ENCODE measurements around the gene TTLL11.
A peak's percentile ranks its signal among the peaks of the same experiment; 100 is the strongest.

Gene TTLL11

GRCh38 chr9:122050167-122050566 is 42.9 kb downstream of the TTLL11 start:
- DNase-seq (ENCODE audit: low read depth): no peak
- no peak overlapping the region for H3K4me3 ChIP-seq (ENCODE audit: low read length)
- no peak for TF ChIP-seq CTCF (IDR thresholded peaks at IDR 0.05; ENCODE audit: insufficient read depth, low read depth, low read length, missing control alignments)

GRCh38 chr9:122042056-122042455 is 51.1 kb downstream of the TTLL11 start:
- H3K4me3 ChIP-seq (ENCODE audit: low read length): no peak overlapping the region
- no peak for TF ChIP-seq CTCF (IDR thresholded peaks at IDR 0.05; ENCODE audit: insufficient read depth, low read depth, low read length, missing control alignments)
- no peak for DNase-seq (ENCODE audit: low read depth)

- no peak overlapping the region for H3K4me3 ChIP-seq (ENCODE audit: low read length)
- TF ChIP-seq CTCF (IDR thresholded peaks at IDR 0.05; ENCODE audit: insufficient read depth, low read depth, low read length, missing control alignments): no peak
- DNase-seq (ENCODE audit: low read depth): no peak
Measured at GRCh38 chr9:122040561-122041242, 52.4 kb downstream of the TTLL11 start.

- no peak for DNase-seq (ENCODE audit: low read depth)
- no peak for TF ChIP-seq CTCF (IDR thresholded peaks at IDR 0.05; ENCODE audit: insufficient read depth, low read depth, low read length, missing control alignments)
- no peak overlapping the region for H3K4me3 ChIP-seq (ENCODE audit: low read length)
Measured at GRCh38 chr9:122039234-122039633, 53.9 kb downstream of the TTLL11 start.

- DNase-seq (ENCODE audit: low read depth): peak; percentile 37
- no peak overlapping the region for H3K4me3 ChIP-seq (ENCODE audit: low read length)
- TF ChIP-seq CTCF (IDR thresholded peaks at IDR 0.05; ENCODE audit: insufficient read depth, low read depth, low read length, missing control alignments): no peak
Measured at GRCh38 chr9:122036988-122037387, 56.1 kb downstream of the TTLL11 start.

GRCh38 chr9:122036408-122036807 is 56.7 kb downstream of the TTLL11 start:
- no peak for DNase-seq (ENCODE audit: low read depth)
- no peak for TF ChIP-seq CTCF (IDR thresholded peaks at IDR 0.05; ENCODE audit: insufficient read depth, low read depth, low read length, missing control alignments)
- H3K4me3 ChIP-seq (ENCODE audit: low read length): no peak overlapping the region

GRCh38 chr9:122033775-122034373 is 59.2 kb downstream of the TTLL11 start:
- TF ChIP-seq CTCF (IDR thresholded peaks at IDR 0.05; ENCODE audit: insufficient read depth, low read depth, low read length, missing control alignments): no peak
- H3K4me3 ChIP-seq (ENCODE audit: low read length): no peak overlapping the region
- no peak for DNase-seq (ENCODE audit: low read depth)
